Aorta (tissue), 5 donors: Measurements from ENCODE around the gene TMEM253. TPM values are rescaled to one million over a fixed set of nuclear protein-coding genes. Genes with fewer than 3 reads are reported as not detected.

ENCODE experiments used
- ATAC-seq: fragments of 200-7000 bp; cut with Tn5 transposase; one replicate; pipeline ENCODE4 v1.9.1; 2022; ENCODE audit warnings: moderate library complexity; ENCODE audit not compliant: low FRiP score
- DNase-seq, 2 donors: peaks; one replicate each; pipeline ENCODE4 v3.0.0-alpha.2; 2020
- H3K27ac ChIP-seq, 2 donors: one replicate each; pipeline ENCODE4 v1.5.1; 2013; ENCODE audit warnings: low read length in 2 of 2, mild to moderate bottlenecking in 2 of 2, moderate library complexity in 2 of 2, control low read depth in 1 of 2, inconsistent platforms in 1 of 2, low read depth in 1 of 2
- H3K27me3 ChIP-seq, 2 donors: one replicate each; pipeline ENCODE4 v1.6.1; 2013; ENCODE audit warnings: control low read depth in 1 of 2, low read length in 1 of 2, mild to moderate bottlenecking in 1 of 2, moderate library complexity in 1 of 2; ENCODE audit not compliant: insufficient read depth in 2 of 2, control insufficient read depth in 1 of 2
- H3K36me3 ChIP-seq, 2 donors: one replicate each; pipeline ENCODE4 v1.6.1; 2013; ENCODE audit warnings: control low read depth in 1 of 2, low read length in 1 of 2, mild to moderate bottlenecking in 1 of 2; ENCODE audit not compliant: insufficient read depth in 2 of 2, control insufficient read depth in 1 of 2
- H3K4me1 ChIP-seq, 2 donors: one replicate each; pipeline ENCODE4 v1.6.1; 2013; ENCODE audit warnings: low read length in 2 of 2, control low read depth in 1 of 2, mild to moderate bottlenecking in 1 of 2, moderate library complexity in 1 of 2; ENCODE audit not compliant: insufficient read depth in 2 of 2, control insufficient read depth in 1 of 2
- H3K4me3 ChIP-seq, 2 donors: one replicate each; pipeline ENCODE4 v1.5.1; 2013; ENCODE audit warnings: low read length in 2 of 2, control low read depth in 1 of 2, mild to moderate bottlenecking in 1 of 2
- H3K9me3 ChIP-seq: one replicate; pipeline ENCODE4 v1.6.1; 2013; ENCODE audit warnings: mild to moderate bottlenecking, low read length; ENCODE audit not compliant: control insufficient read depth
- WGBS, 2 donors: extraction: QIAGEN DNeasy Blood & Tissue Kit; methylation state at CpG; one replicate each; pipeline ENCODE4 v1.1.7; 2013; 5-methylcytosine and 5-hydroxymethylcytosine counted together
- intact Hi-C, 2 donors: fragments of 100-400 bp; cut with DNase I; formaldehyde crosslinking; loops; one replicate each; pipeline versions ENCODE4 v1.14.2 to v1.15.0; 2022
- polyA plus RNA-seq, 2 donors: library from polyadenylated mRNA; stranded (reverse); fragments of 200-250 nt; gene quantifications; one replicate each; pipeline ENCODE4 v1.2.3, GENCODE V29; 2013
- total RNA-seq, 2 donors: library from RNA; stranded (reverse); fragmentation: NEBNext Ultra II Directional; extraction: Animal tissue kit (Norgen Biotek cat#: 25700); gene quantifications; one replicate each; pipeline ENCODE4 v1.2.1, GENCODE V29; 2021
- donor health status: healthy with polysubstance abuse.
- donor health status: Bipolar disorder and iron deficiency.
- donor health status: DM: no; HTN: no; CAD: no.
- donor health status: DM: no; HTN: no; CAD: no.
- donor health status: DM: yes; HTN: yes; CAD: no.

TMEM253 gene
- total and polyA plus RNA-seq, 4 donors = 0.64 to 6.4 TPM; not detected in 2

- 0 to 1% methylated on average over 6 to 89 of the region's 90 CpGs for WGBS, 2 donors
- intact Hi-C loops = no loop called here
- Histone ChIP-seq H3K4me1 (no peaks in the 10 kb centered on the region), H3K27me3 (no peaks in the 10 kb centered on the region), H3K27ac (peak within 1 kb of the TSS; percentile 82 to 97), H3K9me3 (no peaks in the 10 kb centered on the region), H3K36me3 (no peaks in the 10 kb centered on the region), H3K4me3 (peak within 1 kb of the TSS; percentile 84 to 97)
- ATAC-seq = no peak
- peak; percentile 73 to 87 for DNase-seq
These were observed 2.6 kb upstream of the TMEM253 start, which contains the start of gene ZNF219 for GRCh38 chr14:21098076-21098891. ZNF219 (minus strand) TSS chr14:21098655; CDS start chr14:21093591, 5,064 bp downstream.

DNA sequence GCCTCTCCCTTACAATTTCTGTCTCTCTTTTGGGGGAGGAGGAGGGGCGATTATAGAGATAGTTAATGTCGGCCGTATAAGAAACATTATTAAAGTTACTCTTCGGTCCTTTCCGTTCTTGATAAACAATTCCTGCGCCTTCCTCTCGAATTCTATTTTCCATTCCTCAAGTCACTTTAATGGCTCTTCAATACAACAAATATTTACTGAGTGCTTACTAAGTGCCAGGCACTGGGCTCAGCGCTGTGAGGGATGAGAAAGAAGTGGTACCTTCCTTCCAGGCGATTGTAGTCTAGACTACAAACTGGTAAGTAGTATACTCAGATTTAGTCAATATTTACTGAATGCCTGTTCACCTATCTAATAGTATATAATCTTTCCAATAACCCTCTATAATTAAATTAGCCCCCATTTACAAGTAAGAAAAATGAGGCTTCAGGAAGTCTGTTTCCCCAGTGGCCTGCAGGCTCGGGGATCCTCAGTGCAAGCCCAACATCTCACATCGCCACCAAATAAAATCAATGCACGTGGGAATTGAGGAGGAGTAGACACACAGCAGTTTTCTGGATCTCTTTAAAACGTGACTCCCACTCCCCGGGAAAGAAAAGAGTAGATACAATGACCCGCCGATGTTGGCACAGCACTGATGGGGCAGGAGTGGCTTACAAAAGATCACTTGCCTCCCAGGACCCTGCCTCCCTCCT lies 1.8 kb upstream of the TMEM253 start:
- whole genome bisulfite sequencing, 2 donors = 1 to 2% methylated on average over 16 of the region's 16 CpGs
- ATAC-seq = no peak
- Histone ChIP-seq H3K36me3 (no peaks in the 10 kb centered on the region), H3K9me3 (no peaks in the 10 kb centered on the region), H3K4me3 (peak overlapping the region; percentile 84 to 97), H3K4me1 (no peaks in the 10 kb centered on the region), H3K27ac (peak overlapping the region; percentile 82 to 97), H3K27me3 (no peaks in the 10 kb centered on the region)
- intact Hi-C loops = no loop called here
- no peak for DNase-seq

DNA sequence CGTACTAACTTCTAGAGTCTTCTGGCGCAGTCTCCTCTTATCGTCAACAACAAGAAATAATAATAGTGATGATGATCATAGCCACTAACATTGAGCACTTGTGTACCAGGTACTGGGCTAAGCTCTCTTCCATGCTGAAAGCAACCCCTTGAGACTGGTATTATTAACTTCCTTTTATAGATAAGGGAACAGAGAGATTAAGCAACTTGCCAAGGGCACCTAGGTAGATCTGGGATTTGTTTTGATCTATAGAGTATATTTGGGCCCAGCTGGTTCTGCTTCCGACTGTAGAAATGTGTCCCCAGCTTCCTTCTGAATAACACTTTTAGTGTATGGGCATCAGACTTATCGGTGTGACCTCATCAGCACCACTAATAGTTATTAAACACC lies 1.3 kb upstream of the TMEM253 start:
- H3K9me3 ChIP-seq = no peaks in the 10 kb centered on the region
- no peak for ATAC-seq
- no peak for DNase-seq
- H3K27ac ChIP-seq = peak overlapping the region; percentile 16 to 56
- no peak overlapping the region for H3K4me3 ChIP-seq
- intact Hi-C loops = no loop called here
- H3K27me3 ChIP-seq = no peaks in the 10 kb centered on the region
- no peaks in the 10 kb centered on the region for H3K4me1 ChIP-seq
- WGBS, 2 donors = 45 to 50% methylated on average over 5 of the region's 5 CpGs
- no peaks in the 10 kb centered on the region for H3K36me3 ChIP-seq

GRCh38 chr14:21101802-21102413 lies 1.0 kb downstream of the TMEM253 start:
- Histone ChIP-seq H3K27ac (no peak overlapping the region), H3K4me1 (no peaks in the 10 kb centered on the region), H3K27me3 (no peaks in the 10 kb centered on the region), H3K4me3 (no peak overlapping the region), H3K9me3 (no peaks in the 10 kb centered on the region), H3K36me3 (no peaks in the 10 kb centered on the region)
- ATAC-seq (no peak), DNase-seq (no peak)
- WGBS, 2 donors = 87 to 90% methylated on average over 8 of the region's 8 CpGs
- intact Hi-C loops = no loop called here

GRCh38 chr14:21102521-21103410 lies 1.9 kb downstream of the TMEM253 start:
- no peak overlapping the region for H3K4me3 ChIP-seq
- no peaks in the 10 kb centered on the region for H3K27me3 ChIP-seq
- H3K36me3 ChIP-seq = no peaks in the 10 kb centered on the region
- 17% methylated on average over 9 of the region's 9 CpGs for WGBS, 2 donors
- H3K4me1 ChIP-seq = no peaks in the 10 kb centered on the region
- no peak for ATAC-seq
- H3K9me3 ChIP-seq = no peaks in the 10 kb centered on the region
- intact Hi-C loops = no loop called here
- no peak overlapping the region for H3K27ac ChIP-seq
- no peak for DNase-seq

- intact Hi-C loops = no loop called here
- H3K4me1 ChIP-seq = no peaks in the 10 kb centered on the region
- no peak for DNase-seq
These were observed 2.5 kb downstream of the TMEM253 start for GRCh38 chr14:21103411-21103709.

GRCh38 chr14:21103710-21104447 lies 3.0 kb downstream of the TMEM253 start:
- peak; percentile 98 for DNase-seq
- H3K36me3 ChIP-seq = no peaks in the 10 kb centered on the region
- peak; percentile 98 for ATAC-seq
- no peaks in the 10 kb centered on the region for H3K4me1 ChIP-seq
- intact Hi-C loops = loop anchor here in 1 of 2 donors (1.0 kb wide), 1 partner anchor 34 kb away; the partner anchor contains the start of gene ARHGEF40
- peak overlapping the region; percentile 58 to 96 for H3K27ac ChIP-seq
- peak overlapping the region; percentile 23 to 75 for H3K4me3 ChIP-seq
- WGBS, 2 donors = 0% methylated on average over 62 of the region's 62 CpGs
- H3K9me3 ChIP-seq = no peaks in the 10 kb centered on the region
- H3K27me3 ChIP-seq = no peaks in the 10 kb centered on the region

More at GRCh38 chr14:21103411-21103709, 2.5 kb downstream of the TMEM253 start:
- no peak overlapping the region for H3K4me3 ChIP-seq
- no peak for ATAC-seq
- H3K9me3 ChIP-seq = no peaks in the 10 kb centered on the region
- 0% methylated on average over 9 of the region's 9 CpGs for WGBS, 2 donors
- H3K27me3 ChIP-seq = no peaks in the 10 kb centered on the region
- H3K36me3 ChIP-seq = no peaks in the 10 kb centered on the region
- H3K27ac ChIP-seq = no peak overlapping the region
